OCI-LY7 (cell line): Measurements from ENCODE around the gene CHRNA5.

Experiments
- EZH2phosphoT487 ChIP-seq: fragments of 200-600 bp; sonication (generic); IDR thresholded peaks from 2 replicates; pipeline ENCODE4 v1.6.1; 2018; ENCODE audit warnings: low read depth, borderline replicate concordance, mild to moderate bottlenecking, mixed run types, antibody characterized with exemption, low read length, moderate library complexity, mixed read lengths
- TF ChIP-seq, protein P1 (sequence below): fragments of 200-600 bp; sonication (generic); conservative IDR thresholded peaks from 2 replicates; pipeline ENCODE4 v1.5.1; 2014; ENCODE audit warnings: mild to moderate bottlenecking, antibody characterized with exemption, low read length, moderate library complexity, mixed read lengths

DNA sequence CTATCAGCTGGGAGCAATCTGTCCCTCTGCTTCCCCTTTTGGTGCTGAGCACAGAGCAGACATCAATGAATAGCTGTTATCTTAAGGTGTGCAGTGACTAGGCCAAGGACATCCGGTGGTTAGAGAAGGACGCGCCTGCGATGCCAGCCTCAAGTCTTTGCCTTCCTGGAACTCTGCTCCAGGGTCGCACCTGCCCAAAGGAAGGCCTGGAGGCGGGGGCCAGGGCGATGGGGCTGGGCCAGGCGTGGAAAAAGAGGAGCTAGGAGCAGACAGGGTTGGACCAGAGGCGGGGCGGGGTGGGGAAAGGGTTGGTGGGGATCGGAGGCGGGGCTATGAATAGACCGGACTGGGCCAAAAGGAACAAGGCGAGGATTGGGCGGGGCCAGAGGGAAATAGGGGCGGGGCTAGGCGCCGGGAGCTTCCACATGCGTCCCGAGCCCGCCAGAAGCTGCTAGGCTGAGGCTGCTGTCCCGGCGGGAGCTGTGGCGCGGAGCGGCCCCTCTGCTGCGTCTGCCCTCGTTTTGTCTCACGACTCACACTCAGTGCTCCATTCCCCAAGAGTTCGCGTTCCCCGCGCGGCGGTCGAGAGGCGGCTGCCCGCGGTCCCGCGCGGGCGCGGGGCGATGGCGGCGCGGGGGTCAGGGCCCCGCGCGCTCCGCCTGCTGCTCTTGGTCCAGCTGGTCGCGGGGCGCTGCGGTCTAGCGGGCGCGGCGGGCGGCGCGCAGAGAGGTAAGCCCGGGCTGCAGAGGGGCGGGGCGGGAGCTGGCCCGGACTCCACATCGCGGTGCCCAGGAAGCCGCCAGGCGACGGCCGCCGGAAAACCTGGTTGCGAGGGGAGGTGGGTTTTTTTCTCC, at the start of gene CHRNA5:
- TF ChIP-seq, protein P1, sequence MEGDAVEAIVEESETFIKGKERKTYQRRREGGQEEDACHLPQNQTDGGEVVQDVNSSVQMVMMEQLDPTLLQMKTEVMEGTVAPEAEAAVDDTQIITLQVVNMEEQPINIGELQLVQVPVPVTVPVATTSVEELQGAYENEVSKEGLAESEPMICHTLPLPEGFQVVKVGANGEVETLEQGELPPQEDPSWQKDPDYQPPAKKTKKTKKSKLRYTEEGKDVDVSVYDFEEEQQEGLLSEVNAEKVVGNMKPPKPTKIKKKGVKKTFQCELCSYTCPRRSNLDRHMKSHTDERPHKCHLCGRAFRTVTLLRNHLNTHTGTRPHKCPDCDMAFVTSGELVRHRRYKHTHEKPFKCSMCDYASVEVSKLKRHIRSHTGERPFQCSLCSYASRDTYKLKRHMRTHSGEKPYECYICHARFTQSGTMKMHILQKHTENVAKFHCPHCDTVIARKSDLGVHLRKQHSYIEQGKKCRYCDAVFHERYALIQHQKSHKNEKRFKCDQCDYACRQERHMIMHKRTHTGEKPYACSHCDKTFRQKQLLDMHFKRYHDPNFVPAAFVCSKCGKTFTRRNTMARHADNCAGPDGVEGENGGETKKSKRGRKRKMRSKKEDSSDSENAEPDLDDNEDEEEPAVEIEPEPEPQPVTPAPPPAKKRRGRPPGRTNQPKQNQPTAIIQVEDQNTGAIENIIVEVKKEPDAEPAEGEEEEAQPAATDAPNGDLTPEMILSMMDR: no peak
- TF ChIP-seq EZH2phosphoT487: no peak
